ENCODE data around the gene STARD10. TPM values are rescaled to one million over a fixed set of nuclear protein-coding genes. Genes with fewer than 3 reads are reported as not detected.

STARD10 gene
- total and polyA plus RNA-seq, 4 donors: 70.5 to 328 (median 232) TPM

DNA sequence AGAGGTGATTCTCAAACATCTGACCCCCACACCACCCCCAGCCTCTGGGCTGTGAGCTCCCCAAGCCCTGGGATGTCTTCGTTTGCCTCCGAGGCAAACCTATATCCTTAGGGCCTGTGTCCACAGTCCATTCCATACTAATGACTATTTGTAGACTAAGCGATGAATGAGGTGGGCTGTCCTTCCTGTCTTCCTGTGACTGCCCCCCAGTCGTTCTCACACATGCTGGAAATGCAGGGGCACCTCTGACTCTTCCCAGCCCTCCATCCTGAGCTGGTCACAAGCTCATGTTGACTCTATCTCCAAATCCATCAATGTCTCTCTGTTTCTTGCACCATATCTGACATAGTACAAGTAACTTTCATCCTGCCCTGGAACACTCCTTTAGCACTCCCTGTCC, 25.1 kb upstream of the STARD10 start:
- 94% methylated on average over 4 of the region's 4 CpGs for WGBS
- Histone ChIP-seq H3K36me3 (ENCODE audit: control insufficient read depth in 4 of 4, insufficient read depth in 3 of 4, low read depth in 1 of 4, low read length in 3 of 4) (peaks cover 0 to 17% (median 3%) of the 10 kb centered on the region in 4 donors), H3K4me3 (ENCODE audit: low read depth in 1 of 3, low read length in 3 of 3) (no peak overlapping the region), H3K9ac (ENCODE audit: low read depth in 1 of 2, low read length in 2 of 2) (no peak overlapping the region), H3K27me3 (ENCODE audit: control insufficient read depth in 4 of 4, insufficient read depth in 4 of 4, low read length in 3 of 4) (no peaks in the 10 kb centered on the region), H3K9me3 (ENCODE audit: control insufficient read depth in 4 of 4, low read length in 3 of 4) (no peaks in the 10 kb centered on the region), H3K27ac (ENCODE audit: low read depth in 1 of 2, low read length in 2 of 2) (no peak overlapping the region), H3K4me1 (ENCODE audit: control insufficient read depth in 4 of 4, insufficient read depth in 4 of 4, low read length in 3 of 4) (peaks cover 9 to 26% (median 20%) of the 10 kb centered on the region in 4 donors)
- no peak for TF ChIP-seq SP1 (IDR thresholded peaks at IDR 0.05)
- no peak for TF ChIP-seq NR2F2 (IDR thresholded peaks at IDR 0.05)
- TF ChIP-seq TAF1 (conservative IDR thresholded peaks at IDR 0.05): no peak
- no peak for TF ChIP-seq FOXA2 (IDR thresholded peaks at IDR 0.05)
- TF ChIP-seq FOXA1 (IDR thresholded peaks at IDR 0.05): no peak
- TF ChIP-seq REST (IDR thresholded peaks at IDR 0.05): no peak
- TF ChIP-seq HNF4A (conservative IDR thresholded peaks at IDR 0.05): no peak
- TF ChIP-seq ATF3 (IDR thresholded peaks at IDR 0.05): no peak
- TF ChIP-seq EGR1 (IDR thresholded peaks at IDR 0.05; ENCODE audit: low read depth in 2 of 2): no peak
- TF ChIP-seq, protein P1, sequence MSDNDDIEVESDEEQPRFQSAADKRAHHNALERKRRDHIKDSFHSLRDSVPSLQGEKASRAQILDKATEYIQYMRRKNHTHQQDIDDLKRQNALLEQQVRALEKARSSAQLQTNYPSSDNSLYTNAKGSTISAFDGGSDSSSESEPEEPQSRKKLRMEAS (IDR thresholded peaks at IDR 0.05): no peak
- no peak for TF ChIP-seq RXRA (IDR thresholded peaks at IDR 0.05)
- TF ChIP-seq GABPA (IDR thresholded peaks at IDR 0.05 in 1 of 2, conservative IDR thresholded peaks at IDR 0.05 in 1 of 2): no peak
- no peak for TF ChIP-seq YY1 (IDR thresholded peaks at IDR 0.05)
- TF ChIP-seq ZBTB33 (IDR thresholded peaks at IDR 0.05): no peak
- no peak for TF ChIP-seq RAD21 (IDR thresholded peaks at IDR 0.05)
- TF ChIP-seq, protein P2, sequence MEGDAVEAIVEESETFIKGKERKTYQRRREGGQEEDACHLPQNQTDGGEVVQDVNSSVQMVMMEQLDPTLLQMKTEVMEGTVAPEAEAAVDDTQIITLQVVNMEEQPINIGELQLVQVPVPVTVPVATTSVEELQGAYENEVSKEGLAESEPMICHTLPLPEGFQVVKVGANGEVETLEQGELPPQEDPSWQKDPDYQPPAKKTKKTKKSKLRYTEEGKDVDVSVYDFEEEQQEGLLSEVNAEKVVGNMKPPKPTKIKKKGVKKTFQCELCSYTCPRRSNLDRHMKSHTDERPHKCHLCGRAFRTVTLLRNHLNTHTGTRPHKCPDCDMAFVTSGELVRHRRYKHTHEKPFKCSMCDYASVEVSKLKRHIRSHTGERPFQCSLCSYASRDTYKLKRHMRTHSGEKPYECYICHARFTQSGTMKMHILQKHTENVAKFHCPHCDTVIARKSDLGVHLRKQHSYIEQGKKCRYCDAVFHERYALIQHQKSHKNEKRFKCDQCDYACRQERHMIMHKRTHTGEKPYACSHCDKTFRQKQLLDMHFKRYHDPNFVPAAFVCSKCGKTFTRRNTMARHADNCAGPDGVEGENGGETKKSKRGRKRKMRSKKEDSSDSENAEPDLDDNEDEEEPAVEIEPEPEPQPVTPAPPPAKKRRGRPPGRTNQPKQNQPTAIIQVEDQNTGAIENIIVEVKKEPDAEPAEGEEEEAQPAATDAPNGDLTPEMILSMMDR (IDR thresholded peaks at IDR 0.05; ENCODE audit: low read depth, low read length, missing input control): no peak
- no peak for TF ChIP-seq JUND (IDR thresholded peaks at IDR 0.05)
- DNase-seq (ENCODE audit: low spot score): no peak
